Measurements from ENCODE around the gene CDR2L. TPM values are rescaled to one million over a fixed set of nuclear protein-coding genes. Genes with fewer than 3 reads are reported as not detected.

Gene CDR2L
- total RNA-seq, 4 donors from 2014 or later: 2.0 to 5.6 (median 3.6) TPM

- peak overlapping the region in 2 of 4 donors; percentile 8 to 35 for H3K27ac ChIP-seq
- H3K4me1 ChIP-seq: peaks cover 0 to 7% (median 2%) of the 10 kb centered on the region in 4 donors
- no peak for DNase-seq
- 66% methylated on average over 23 of the region's 24 CpGs; no CpG with 5 or more reads in 1 of the 2 donors for WGBS, 2 donors (ENCODE audit: low coverage in 1 of 2)
- TF ChIP-seq POLR2A (IDR thresholded peaks at IDR 0.05) (no peak), CTCF (IDR thresholded peaks at IDR 0.05) (no peak), POLR2AphosphoS5 (IDR thresholded peaks at IDR 0.05) (no peak), EP300 (IDR thresholded peaks at IDR 0.05; ENCODE audit: low read depth) (no peak)
- H3K4me3 ChIP-seq: no peak overlapping the region
- no peaks in the 10 kb centered on the region for H3K9me3 ChIP-seq
- in situ Hi-C loops (cut with MboI; ENCODE audit: low pct_ligation_motif_present in 1 of 4, low pct_unique_long_range_greater_than_20kb in 1 of 4, low sequenced_read_pairs in 3 of 4): loop anchor here in 1 of 4 donors (25.0 kb wide), 1 partner anchor 235 kb away; the partner anchor contains the start of gene SUMO2
- H3K27me3 ChIP-seq: peaks cover 8% of the 10 kb centered on the region
- H3K36me3 ChIP-seq: no peaks in the 10 kb centered on the region
- intact Hi-C loops (cut with DNase I; ENCODE audit: low total_unique reads): no loop called here
Measured at GRCh38 chr17:74952431-74953133, 34.9 kb upstream of the CDR2L start.

- H3K4me3 ChIP-seq: no peak overlapping the region
- H3K9me3 ChIP-seq: no peaks in the 10 kb centered on the region
- H3K27ac ChIP-seq: peak overlapping the region in 2 of 4 donors; percentile 8 to 35
- DNase-seq: peak; percentile 45
- peaks cover 8% of the 10 kb centered on the region for H3K27me3 ChIP-seq
- 65% methylated on average over 10 of the region's 11 CpGs; no CpG with 5 or more reads in 1 of the 2 donors for WGBS, 2 donors (ENCODE audit: low coverage in 1 of 2)
- no peak for TF ChIP-seq POLR2AphosphoS5 (IDR thresholded peaks at IDR 0.05)
- TF ChIP-seq CTCF (IDR thresholded peaks at IDR 0.05): no peak
- TF ChIP-seq EP300 (IDR thresholded peaks at IDR 0.05; ENCODE audit: low read depth): no peak
- no peak for TF ChIP-seq POLR2A (IDR thresholded peaks at IDR 0.05)
- in situ Hi-C loops (cut with MboI; ENCODE audit: low pct_ligation_motif_present in 1 of 4, low pct_unique_long_range_greater_than_20kb in 1 of 4, low sequenced_read_pairs in 3 of 4): loop anchor here in 1 of 4 donors (25.0 kb wide), 1 partner anchor 234 kb away; the partner anchor contains the start of gene SUMO2
- H3K36me3 ChIP-seq: no peaks in the 10 kb centered on the region
- peaks cover 0 to 7% (median 2%) of the 10 kb centered on the region in 4 donors for H3K4me1 ChIP-seq
- intact Hi-C loops (cut with DNase I; ENCODE audit: low total_unique reads): no loop called here
Measured at GRCh38 chr17:74953134-74953687, 34.2 kb upstream of the CDR2L start.

GRCh38 chr17:74954115-74954514 is 33.3 kb upstream of the CDR2L start:
- peaks cover 0 to 7% (median 2%) of the 10 kb centered on the region in 4 donors for H3K4me1 ChIP-seq
- intact Hi-C loops (cut with DNase I; ENCODE audit: low total_unique reads) (no loop called here), in situ Hi-C loops (cut with MboI; ENCODE audit: low pct_ligation_motif_present in 1 of 4, low pct_unique_long_range_greater_than_20kb in 1 of 4, low sequenced_read_pairs in 3 of 4) (loop anchor here in 1 of 4 donors (25.0 kb wide), 1 partner anchor 233 kb away; the partner anchor contains the start of gene SUMO2)
- no peak for TF ChIP-seq POLR2A (IDR thresholded peaks at IDR 0.05)
- TF ChIP-seq CTCF (IDR thresholded peaks at IDR 0.05): no peak
- no peak for TF ChIP-seq EP300 (IDR thresholded peaks at IDR 0.05; ENCODE audit: low read depth)
- TF ChIP-seq POLR2AphosphoS5 (IDR thresholded peaks at IDR 0.05): no peak
- 95% methylated on average over 15 of the region's 15 CpGs; no CpG with 5 or more reads in 1 of the 2 donors for WGBS, 2 donors (ENCODE audit: low coverage in 1 of 2)
- DNase-seq: no peak
- no peaks in the 10 kb centered on the region for H3K36me3 ChIP-seq
- no peaks in the 10 kb centered on the region for H3K9me3 ChIP-seq
- H3K4me3 ChIP-seq: no peak overlapping the region
- no peak overlapping the region for H3K27ac ChIP-seq
- peaks cover 8% of the 10 kb centered on the region for H3K27me3 ChIP-seq

- no peak for DNase-seq
- Histone ChIP-seq H3K4me3 (no peak overlapping the region), H3K27me3 (peaks cover 8% of the 10 kb centered on the region), H3K9me3 (no peaks in the 10 kb centered on the region), H3K4me1 (peaks cover 0 to 7% (median 2%) of the 10 kb centered on the region in 4 donors), H3K27ac (no peak overlapping the region), H3K36me3 (no peaks in the 10 kb centered on the region)
- intact Hi-C loops (cut with DNase I; ENCODE audit: low total_unique reads) (no loop called here), in situ Hi-C loops (cut with MboI; ENCODE audit: low pct_ligation_motif_present in 1 of 4, low pct_unique_long_range_greater_than_20kb in 1 of 4, low sequenced_read_pairs in 3 of 4) (loop anchor here in 1 of 4 donors (25.0 kb wide), 1 partner anchor 232 kb away; the partner anchor contains the start of gene SUMO2)
- TF ChIP-seq CTCF (IDR thresholded peaks at IDR 0.05): no peak
- no peak for TF ChIP-seq EP300 (IDR thresholded peaks at IDR 0.05; ENCODE audit: low read depth)
- no peak for TF ChIP-seq POLR2AphosphoS5 (IDR thresholded peaks at IDR 0.05)
- TF ChIP-seq POLR2A (IDR thresholded peaks at IDR 0.05): no peak
- WGBS, 2 donors (ENCODE audit: low coverage in 1 of 2): 47 to 67% methylated on average over 4 to 13 of the region's 13 CpGs
Measured at GRCh38 chr17:74954665-74955421, 32.6 kb upstream of the CDR2L start.
